H9 (cell line): ENCODE data around the gene WNT2. TPM values are rescaled to one million over a fixed set of nuclear protein-coding genes. Genes with fewer than 3 reads are reported as not detected.

ENCODE experiments used
- DNase-seq: peaks from one replicate; pipeline ENCODE4 v3.0.0-alpha.2; 2017
- H2AFZ ChIP-seq: one replicate; pipeline ENCODE4 v1.6.1; 2013; ENCODE audit warnings: mild to moderate bottlenecking, low read length, control low read depth, moderate library complexity
- H2AK5ac ChIP-seq: 2 replicates; pipeline ENCODE4 v1.6.1; 2013; ENCODE audit warnings: low read length, control low read depth, mixed read lengths; ENCODE audit not compliant: insufficient read length
- H2BK120ac ChIP-seq: one replicate; pipeline ENCODE4 v1.6.1; 2013; ENCODE audit warnings: low read depth, mild to moderate bottlenecking, low read length, control low read depth, inconsistent platforms; ENCODE audit not compliant: poor library complexity, severe bottlenecking
- H2BK12ac ChIP-seq: 2 replicates; pipeline ENCODE4 v1.6.1; 2013; ENCODE audit warnings: low read length, control low read depth, mixed read lengths, low read depth; ENCODE audit not compliant: insufficient read length
- H2BK15ac ChIP-seq: 2 replicates; pipeline ENCODE4 v1.6.1; 2013; ENCODE audit warnings: low read depth, low read length, control low read depth
- H2BK20ac ChIP-seq: one replicate; pipeline ENCODE4 v1.6.1; 2013; ENCODE audit warnings: low read depth, mild to moderate bottlenecking, low read length, control low read depth, inconsistent platforms; ENCODE audit not compliant: poor library complexity, severe bottlenecking
- H2BK5ac ChIP-seq: 2 replicates; pipeline ENCODE4 v1.6.1; 2013; ENCODE audit warnings: low read length, control low read depth, mixed read lengths; ENCODE audit not compliant: insufficient read length
- H3K14ac ChIP-seq: 2 replicates; pipeline ENCODE4 v1.6.1; 2013; ENCODE audit warnings: low read length, control low read depth; ENCODE audit not compliant: insufficient read depth
- H3K18ac ChIP-seq: 2 replicates; pipeline ENCODE4 v1.6.1; 2013; ENCODE audit warnings: low read depth, mild to moderate bottlenecking, mixed read lengths, low read length, control low read depth; ENCODE audit not compliant: insufficient read length
- H3K23ac ChIP-seq: 2 replicates; pipeline ENCODE4 v1.6.1; 2013; ENCODE audit warnings: low read length, control low read depth, mixed read lengths, low read depth; ENCODE audit not compliant: insufficient read length
- H3K23me2 ChIP-seq: 2 replicates; pipeline ENCODE4 v1.6.1; 2013; ENCODE audit warnings: low read depth, mild to moderate bottlenecking, mixed read lengths, low read length, control low read depth; ENCODE audit not compliant: insufficient read length, poor library complexity, severe bottlenecking
- H3K27ac ChIP-seq: 2 replicates; pipeline ENCODE4 v1.5.1; 2013; ENCODE audit warnings: low read length, control low read depth, mixed read lengths, low read depth; ENCODE audit not compliant: insufficient read length
- H3K27me3 ChIP-seq: 2 replicates; pipeline ENCODE4 v1.6.1; 2013; ENCODE audit warnings: low read length, control low read depth, inconsistent platforms; ENCODE audit not compliant: insufficient read depth
- H3K4ac ChIP-seq: 2 replicates; pipeline ENCODE4 v1.6.1; 2013; ENCODE audit warnings: low read depth, mild to moderate bottlenecking, control low read depth, inconsistent platforms, low read length, moderate library complexity
- H3K4me1 ChIP-seq: 2 replicates; pipeline ENCODE4 v1.6.1; 2013; ENCODE audit warnings: low read length, control low read depth, inconsistent platforms; ENCODE audit not compliant: insufficient read depth
- H3K4me2 ChIP-seq: 2 replicates; pipeline ENCODE4 v1.6.1; 2013; ENCODE audit warnings: low read length, control low read depth, mixed read lengths; ENCODE audit not compliant: insufficient read length, insufficient read depth
- H3K56ac ChIP-seq: 2 replicates; pipeline ENCODE4 v1.6.1; 2013; ENCODE audit warnings: low read depth, mild to moderate bottlenecking, mixed read lengths, low read length, control low read depth; ENCODE audit not compliant: insufficient read length
- H3K79me1 ChIP-seq: 2 replicates; pipeline ENCODE4 v1.6.1; 2013; ENCODE audit warnings: low read depth, mild to moderate bottlenecking, moderate library complexity, low read length, control low read depth, inconsistent platforms; ENCODE audit not compliant: insufficient read depth, poor library complexity, severe bottlenecking
- H3K79me2 ChIP-seq: 2 replicates; pipeline ENCODE4 v1.6.1; 2013; ENCODE audit warnings: low read length, control low read depth, inconsistent platforms; ENCODE audit not compliant: insufficient read depth
- H3K9ac ChIP-seq: 2 replicates; pipeline ENCODE4 v1.6.1; 2013; ENCODE audit warnings: low read length, control low read depth, mixed read lengths; ENCODE audit not compliant: insufficient read length; ENCODE audit errors: extremely low read depth
- H3K9me3 ChIP-seq: one replicate; pipeline ENCODE4 v1.6.1; 2013; ENCODE audit warnings: low read depth, low read length, inconsistent platforms; ENCODE audit not compliant: control insufficient read depth
- H3T11ph ChIP-seq: one replicate; pipeline ENCODE4 v1.6.1; 2013; ENCODE audit warnings: mild to moderate bottlenecking, low read length, control low read depth, inconsistent platforms
- H4K20me1 ChIP-seq: one replicate; pipeline ENCODE4 v1.6.1; 2013; ENCODE audit not compliant: control insufficient read depth, insufficient read length, insufficient read depth
- H4K5ac ChIP-seq: 2 replicates; pipeline ENCODE4 v1.6.1; 2013; ENCODE audit warnings: low read depth, mild to moderate bottlenecking, mixed read lengths, low read length, control low read depth; ENCODE audit not compliant: insufficient read length
- H4K8ac ChIP-seq: replicated peaks from 2 replicates; pipeline ENCODE4 v1.6.1; 2013; ENCODE audit warnings: low read length, control low read depth, mixed read lengths, low read depth; ENCODE audit not compliant: insufficient read length
- H4K91ac ChIP-seq: 2 replicates; pipeline ENCODE4 v1.6.1; 2013; ENCODE audit warnings: low read depth, mild to moderate bottlenecking, moderate library complexity, mixed read lengths, low read length, control low read depth; ENCODE audit not compliant: insufficient read length
- H3K27ac Mint-ChIP-seq, 3 experiments: 2 replicates in 2 of 3; 3 replicates in 1 of 3; pipeline ENCODE4 v1.8.0; 2020 to 2021; ENCODE audit warnings: mixed read lengths in 3 of 3, mild to moderate bottlenecking in 1 of 3, moderate library complexity in 1 of 3
- H3K27me3 Mint-ChIP-seq: 2 replicates; pipeline ENCODE4 v1.8.0; 2021; ENCODE audit warnings: low read depth, mild to moderate bottlenecking, moderate library complexity, mixed read lengths
- H3K36me3 Mint-ChIP-seq, 3 experiments: 2 replicates in 2 of 3; 3 replicates in 1 of 3; pipeline ENCODE4 v1.8.0; 2020 to 2021; ENCODE audit warnings: low read depth in 3 of 3, mixed read lengths in 3 of 3; ENCODE audit not compliant: insufficient read depth in 1 of 3
- H3K4me1 Mint-ChIP-seq, 2 experiments: 2 replicates each; pipeline ENCODE4 v1.8.0; 2020; ENCODE audit warnings: mixed read lengths in 2 of 2
- H3K4me3 Mint-ChIP-seq, 2 experiments: 2 replicates in 1 of 2; 3 replicates in 1 of 2; pipeline ENCODE4 v1.8.0; 2020 to 2021; ENCODE audit warnings: mild to moderate bottlenecking in 2 of 2, mixed read lengths in 2 of 2, moderate library complexity in 1 of 2
- H3K9me3 Mint-ChIP-seq, 2 experiments: 2 replicates in 1 of 2; 3 replicates in 1 of 2; pipeline ENCODE4 v1.8.0; 2020; ENCODE audit warnings: mild to moderate bottlenecking in 2 of 2, mixed read lengths in 2 of 2, moderate library complexity in 1 of 2
- total RNA-seq: library from RNA; stranded (reverse); gene quantifications from 2 replicates; pipeline ENCODE4 v1.2.1, GENCODE V29; 2021
- TF ChIP-seq, protein P1 (sequence below): fragments of 200-600 bp; sonication (generic); conservative IDR thresholded peaks from 3 replicates; pipeline ENCODE4 v1.8.0; 2021; ENCODE audit warnings: antibody characterized with exemption, mild to moderate bottlenecking

The WNT2 gene
- total RNA-seq, 1 experiment from 2014 or later, result not detected

DNA sequence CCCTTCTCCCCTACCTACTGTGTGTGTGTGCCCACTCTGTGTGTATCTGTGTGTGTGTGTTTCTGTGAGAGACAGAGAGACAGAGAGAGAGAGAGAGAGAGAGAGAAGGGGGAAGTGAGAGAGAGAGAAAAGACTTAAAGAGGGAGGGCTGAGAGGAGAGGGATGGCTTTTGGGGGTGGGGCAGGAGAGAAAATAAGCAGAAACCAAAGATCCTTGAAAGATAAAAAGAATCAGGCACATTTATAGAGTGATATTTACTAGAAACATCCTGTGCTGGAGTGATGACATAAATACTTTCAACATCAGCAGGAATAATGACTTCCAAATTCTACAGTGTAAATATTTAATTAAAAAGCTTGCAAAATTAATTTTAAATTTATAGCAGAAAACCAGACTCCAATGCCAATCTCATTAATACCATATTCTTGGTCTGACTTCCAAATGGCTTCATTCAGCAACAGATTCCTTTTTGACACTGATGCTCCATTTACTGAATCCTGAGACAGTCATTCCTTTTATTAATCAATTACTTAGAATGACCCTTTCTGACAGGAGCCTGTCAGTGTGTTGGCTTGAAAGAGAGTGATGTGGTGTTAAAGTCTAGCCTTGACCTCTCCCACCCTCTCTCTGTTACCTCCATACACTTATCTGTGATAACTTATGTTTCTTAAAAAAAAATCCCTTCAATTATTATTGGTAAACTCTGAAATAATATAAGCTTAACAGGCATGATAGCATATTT is 41.7 kb upstream of the WNT2 start:
- H2AK5ac ChIP-seq, result no peak overlapping the region
- H4K91ac ChIP-seq, result no peak overlapping the region
- no peak overlapping the region for H4K8ac ChIP-seq
- H3T11ph ChIP-seq, result no peak overlapping the region
- H3K79me2 ChIP-seq, result no peaks in the 10 kb centered on the region
- peaks cover 0 to 4% of the 10 kb centered on the region in 2 experiments; a peak in 3 of 4 replicates for H3K4me1 Mint-ChIP-seq
- no peaks in the 10 kb centered on the region for H3K36me3 Mint-ChIP-seq
- no peak overlapping the region for H4K5ac ChIP-seq
- no peak overlapping the region for H3K4ac ChIP-seq
- no peak overlapping the region for H2BK12ac ChIP-seq
- no peak overlapping the region for H3K9ac ChIP-seq
- no peaks in the 10 kb centered on the region for H3K27me3 Mint-ChIP-seq
- H3K14ac ChIP-seq, result no peak overlapping the region
- H3K79me1 ChIP-seq, result no peaks in the 10 kb centered on the region
- no peak overlapping the region for H2BK120ac ChIP-seq
- no peak overlapping the region for H3K23ac ChIP-seq
- peak overlapping the region; percentile 96 for H2AFZ ChIP-seq
- no peak for DNase-seq
- H3K56ac ChIP-seq, result no peak overlapping the region
- H3K9me3 Mint-ChIP-seq, result no peaks in the 10 kb centered on the region
- H3K4me3 Mint-ChIP-seq, result no peak overlapping the region
- H3K18ac ChIP-seq, result no peak overlapping the region
- no peak overlapping the region for H2BK20ac ChIP-seq
- no peak overlapping the region for H3K27ac Mint-ChIP-seq
- H4K20me1 ChIP-seq, result no peaks in the 10 kb centered on the region
- H3K4me1 ChIP-seq, result no peaks in the 10 kb centered on the region
- no peak overlapping the region for H2BK15ac ChIP-seq
- no peaks in the 10 kb centered on the region for H3K9me3 ChIP-seq
- H2BK5ac ChIP-seq, result no peak overlapping the region
- no peak overlapping the region for H3K27ac ChIP-seq
- H3K27me3 ChIP-seq, result no peaks in the 10 kb centered on the region
- TF ChIP-seq, protein P1, sequence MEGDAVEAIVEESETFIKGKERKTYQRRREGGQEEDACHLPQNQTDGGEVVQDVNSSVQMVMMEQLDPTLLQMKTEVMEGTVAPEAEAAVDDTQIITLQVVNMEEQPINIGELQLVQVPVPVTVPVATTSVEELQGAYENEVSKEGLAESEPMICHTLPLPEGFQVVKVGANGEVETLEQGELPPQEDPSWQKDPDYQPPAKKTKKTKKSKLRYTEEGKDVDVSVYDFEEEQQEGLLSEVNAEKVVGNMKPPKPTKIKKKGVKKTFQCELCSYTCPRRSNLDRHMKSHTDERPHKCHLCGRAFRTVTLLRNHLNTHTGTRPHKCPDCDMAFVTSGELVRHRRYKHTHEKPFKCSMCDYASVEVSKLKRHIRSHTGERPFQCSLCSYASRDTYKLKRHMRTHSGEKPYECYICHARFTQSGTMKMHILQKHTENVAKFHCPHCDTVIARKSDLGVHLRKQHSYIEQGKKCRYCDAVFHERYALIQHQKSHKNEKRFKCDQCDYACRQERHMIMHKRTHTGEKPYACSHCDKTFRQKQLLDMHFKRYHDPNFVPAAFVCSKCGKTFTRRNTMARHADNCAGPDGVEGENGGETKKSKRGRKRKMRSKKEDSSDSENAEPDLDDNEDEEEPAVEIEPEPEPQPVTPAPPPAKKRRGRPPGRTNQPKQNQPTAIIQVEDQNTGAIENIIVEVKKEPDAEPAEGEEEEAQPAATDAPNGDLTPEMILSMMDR, result no peak
- no peak overlapping the region for H3K4me2 ChIP-seq
- no peaks in the 10 kb centered on the region for H3K23me2 ChIP-seq
